IMR-90 (cell line): ENCODE measurements around the gene PI16. TPM values are rescaled to one million over a fixed set of nuclear protein-coding genes. Genes with fewer than 3 reads are reported as not detected.
A peak's percentile ranks its signal among the peaks of the same experiment; 100 is the strongest.

Source experiments
- ATAC-seq: fragments of 200-7000 bp; cut with Tn5 transposase; 2 replicates; pipeline ENCODE4 v1.9.1; 2020; ENCODE audit warnings: low read depth, mild to moderate bottlenecking, moderate library complexity
- BruUV-seq: library from RNA; stranded (reverse); fragments of 400-500 nt; replicated peaks from 2 replicates; lab custom pipeline; 2021; lab: Mats Ljungman, UMichigan
- CTCF ChIA-PET: fragments of 300-600 bp; formaldehyde crosslinking; extraction: SDS; loops from one replicate; lab custom pipeline; 2021; ENCODE audit warnings: antibody characterized with exemption; lab: Yijun Ruan, JAX
- POLR2A ChIA-PET: fragments of 300-600 bp; sonication (Branson Sonifier 250); formaldehyde crosslinking; loops from one replicate; lab custom pipeline; 2022; ENCODE audit warnings: antibody characterized with exemption; ENCODE audit not compliant: unreplicated experiment; lab: Charles Lee
- DNase-seq: peaks from one replicate; pipeline ENCODE4 v3.0.0; 2013
- H2AFZ ChIP-seq: replicated peaks from 2 replicates; pipeline ENCODE3; 2013; ENCODE audit warnings: low read length, mild to moderate bottlenecking; ENCODE audit not compliant: poor library complexity
- H2AK5ac ChIP-seq: 2 replicates; pipeline ENCODE4 v1.6.1; 2013; ENCODE audit warnings: low read depth, low read length, inconsistent platforms
- H2AK9ac ChIP-seq: replicated peaks from 2 replicates; pipeline ENCODE3; 2013; ENCODE audit warnings: mild to moderate bottlenecking, low read depth, low read length, moderate library complexity; ENCODE audit not compliant: poor library complexity
- H2BK120ac ChIP-seq: 2 replicates; pipeline ENCODE4 v1.6.1; 2013; ENCODE audit warnings: low read depth, low read length, inconsistent platforms
- H2BK15ac ChIP-seq: 3 replicates; pipeline ENCODE4 v1.6.1; 2013; ENCODE audit warnings: low read depth, low read length, inconsistent platforms
- H2BK20ac ChIP-seq: 2 replicates; pipeline ENCODE4 v1.6.1; 2013; ENCODE audit warnings: low read depth, mild to moderate bottlenecking, inconsistent platforms, low read length, moderate library complexity
- H2BK5ac ChIP-seq: 2 replicates; pipeline ENCODE4 v1.6.1; 2013; ENCODE audit warnings: mild to moderate bottlenecking, low read depth, low read length, inconsistent platforms; ENCODE audit not compliant: poor library complexity, severe bottlenecking
- H3K14ac ChIP-seq: replicated peaks from 2 replicates; pipeline ENCODE4 v1.6.1; 2013; ENCODE audit warnings: low read depth, low read length, inconsistent platforms
- H3K18ac ChIP-seq: 2 replicates; pipeline ENCODE4 v1.6.1; 2013; ENCODE audit warnings: low read depth, low read length, control low read depth
- H3K23ac ChIP-seq: 2 replicates; pipeline ENCODE4 v1.6.1; 2013; ENCODE audit warnings: low read depth, low read length, inconsistent platforms
- H3K27ac ChIP-seq: 2 replicates; pipeline ENCODE4 v1.5.1; 2013; ENCODE audit warnings: mild to moderate bottlenecking, control low read depth, low read length; ENCODE audit not compliant: insufficient read depth
- H3K27me3 ChIP-seq: 2 replicates; pipeline ENCODE4 v1.6.1; 2013; ENCODE audit warnings: low read length; ENCODE audit not compliant: control insufficient read depth, insufficient read depth
- H3K36me3 ChIP-seq: 2 replicates; pipeline ENCODE4 v1.6.1; 2013; ENCODE audit warnings: low read length, mixed read lengths; ENCODE audit not compliant: control insufficient read depth, insufficient read depth
- H3K4ac ChIP-seq: 2 replicates; pipeline ENCODE4 v1.6.1; 2013; ENCODE audit warnings: low read depth, low read length, inconsistent platforms
- H3K4me1 ChIP-seq: 2 replicates; pipeline ENCODE4 v1.6.1; 2013; ENCODE audit warnings: low read length, mixed read lengths; ENCODE audit not compliant: control insufficient read depth, insufficient read depth
- H3K4me2 ChIP-seq: 2 replicates; pipeline ENCODE4 v1.6.1; 2013; ENCODE audit warnings: low read depth, mild to moderate bottlenecking, control low read depth, low read length, moderate library complexity
- H3K4me3 ChIP-seq: 2 replicates; pipeline ENCODE4 v1.5.1; 2013; ENCODE audit warnings: low read depth, mild to moderate bottlenecking, control low read depth, low read length, moderate library complexity; ENCODE audit not compliant: insufficient read depth
- H3K56ac ChIP-seq: 2 replicates; pipeline ENCODE4 v1.6.1; 2013; ENCODE audit warnings: low read length, inconsistent platforms; ENCODE audit not compliant: insufficient read depth; ENCODE audit errors: extremely low read depth
- H3K79me1 ChIP-seq, 2 experiments: 2 replicates each; pipeline ENCODE4 v1.6.1; 2013; ENCODE audit warnings: low read length in 2 of 2, inconsistent platforms in 1 of 2, low read depth in 1 of 2
- H3K9ac ChIP-seq: 2 replicates; pipeline ENCODE4 v1.6.1; 2013; ENCODE audit warnings: low read depth, low read length, control low read depth
- H3K9me1 ChIP-seq: 2 replicates; pipeline ENCODE4 v1.6.1; 2013; ENCODE audit warnings: low read length, inconsistent platforms; ENCODE audit not compliant: insufficient read depth
- H3K9me3 ChIP-seq: 2 replicates; pipeline ENCODE4 v1.6.1; 2013; ENCODE audit warnings: low read length; ENCODE audit not compliant: control insufficient read depth, insufficient read depth
- H4K20me1 ChIP-seq: 2 replicates; pipeline ENCODE4 v1.6.1; 2013; ENCODE audit warnings: low read length, inconsistent platforms; ENCODE audit not compliant: insufficient read depth
- H4K5ac ChIP-seq: 2 replicates; pipeline ENCODE4 v1.6.1; 2013; ENCODE audit warnings: mild to moderate bottlenecking, low read depth, low read length, control low read depth
- H4K8ac ChIP-seq, 2 experiments: 2 replicates each; pipeline ENCODE4 v1.6.1; 2013; ENCODE audit warnings: low read depth in 2 of 2, low read length in 2 of 2, control low read depth in 1 of 2, inconsistent platforms in 1 of 2
- H4K91ac ChIP-seq: 2 replicates; pipeline ENCODE4 v1.6.1; 2013; ENCODE audit warnings: low read depth, low read length, inconsistent platforms; ENCODE audit not compliant: insufficient read depth
- CEBPB ChIP-seq: IDR thresholded peaks from 2 replicates; pipeline ENCODE4 v1.6.1; 2012; ENCODE audit warnings: low read depth, low read length, improper control_type of control experiment
- CHD1 ChIP-seq: IDR thresholded peaks from 2 replicates; pipeline ENCODE4 v1.6.1; 2012; ENCODE audit warnings: low read depth, low read length, improper control_type of control experiment
- CTCF ChIP-seq: conservative IDR thresholded peaks from 2 replicates; pipeline ENCODE4 v1.5.1; 2012; ENCODE audit warnings: mild to moderate bottlenecking, low read depth, low read length, improper control_type of control experiment
- MXI1 ChIP-seq: IDR thresholded peaks from 2 replicates; pipeline ENCODE4 v1.6.1; 2012; ENCODE audit warnings: low read depth, mild to moderate bottlenecking, low read length, moderate library complexity, borderline replicate concordance
- POLR2A ChIP-seq: IDR thresholded peaks from 2 replicates; pipeline ENCODE4 v1.6.1; 2012; ENCODE audit warnings: mild to moderate bottlenecking, low read depth, low read length
- RFX5 ChIP-seq: IDR thresholded peaks from 2 replicates; pipeline ENCODE4 v1.8.0; 2012; ENCODE audit warnings: low read depth, mild to moderate bottlenecking, low read length, moderate library complexity
- USF2 ChIP-seq: fragments of 150-350 bp; IDR thresholded peaks from 2 replicates; pipeline ENCODE4 v1.6.1; 2017; ENCODE audit warnings: mild to moderate bottlenecking, antibody characterized with exemption, low read length, low read depth
- WGBS, 2 experiments: methylation state at CpG; one replicate each; pipeline versions ENCODE4 v1.1.5 to v1.1.7; 2013; ENCODE audit warnings: missing lambda C conversion rate in 2 of 2; ENCODE audit not compliant: insufficient read length in 1 of 2; ENCODE audit errors: extremely low coverage in 2 of 2; 5-methylcytosine and 5-hydroxymethylcytosine counted together
- dilution Hi-C: fragments of 300-500 bp; cut with HindIII; formaldehyde crosslinking; loops from one replicate; pipeline ENCODE4 v1.14.3; 2018; ENCODE audit warnings: low sequenced_read_pairs; ENCODE audit not compliant: unreplicated experiment
- in situ Hi-C: fragments of 300-500 bp; cut with MboI; formaldehyde crosslinking; loops from 3 replicates; pipeline ENCODE4 v1.14.3; 2019; ENCODE audit warnings: low sequenced_read_pairs, inconsistent platforms, mixed read lengths
- intact Hi-C: fragments of 100-400 bp; cut with micrococcal nuclease; formaldehyde crosslinking; loops from 2 replicates; pipeline ENCODE4 v1.10.0; 2022
- polyA plus RNA-seq, 3 experiments: library from polyadenylated mRNA; depleted of rRNA; stranded (reverse); fragments of >200 nt; gene quantifications; 2 replicates each; pipeline ENCODE4 v1.2.3, GENCODE V29; 2012; ENCODE audit warnings: low replicate concordance in 1 of 3
- total RNA-seq: library from RNA; depleted of rRNA; stranded (reverse); fragments of >200 nt; gene quantifications from 2 replicates; pipeline ENCODE4 v1.2.3, GENCODE V29; 2012

Gene PI16
- total and polyA plus RNA-seq, 2 of the 4 experiments (the other 2 are of a cell fraction), result 0.21 TPM; not detected in 1

GRCh38 chr6:36961441-36962435 is 7.2 kb downstream of the PI16 start:
- no peak overlapping the region for H3K56ac ChIP-seq
- WGBS, 2 experiments, result 55% methylated on average over 26 of the region's 40 CpGs; no CpG with 5 or more reads in 1 of the 2 experiments
- DNase-seq (no peak), ATAC-seq (no peak)
- H2BK20ac ChIP-seq, result peak overlapping the region; percentile 50; the same call in 1 of the 2 replicates
- H4K5ac ChIP-seq, result no peak overlapping the region
- H3K36me3 ChIP-seq, result peaks cover 3% of the 10 kb centered on the region; the same call in 1 of the 2 replicates
- no peak overlapping the region for H4K8ac ChIP-seq
- H3K27ac ChIP-seq, result no peak overlapping the region
- H3K9ac ChIP-seq, result no peak overlapping the region
- H3K9me3 ChIP-seq, result no peaks in the 10 kb centered on the region
- peak overlapping the region; percentile 54 for H2AFZ ChIP-seq
- no peaks in the 10 kb centered on the region; the same call in 1 of the 2 replicates for H3K9me1 ChIP-seq
- peaks cover 4% of the 10 kb centered on the region; the same call in 1 of the 2 replicates for H4K20me1 ChIP-seq
- H3K4me3 ChIP-seq, result no peak overlapping the region
- H3K79me1 ChIP-seq, result no peaks in the 10 kb centered on the region
- in situ Hi-C loops, result no loop called here
- H4K91ac ChIP-seq, result no peak overlapping the region; the same call in 1 of the 2 replicates
- no peak overlapping the region for H3K18ac ChIP-seq
- intact Hi-C loops, result no loop called here
- peaks cover 4% of the 10 kb centered on the region for H3K4me1 ChIP-seq
- TF ChIP-seq USF2 (no peak), POLR2A (no peak), CHD1 (no peak), CEBPB (no peak), CTCF (no peak), RFX5 (no peak), MXI1 (no peak)
- no peak overlapping the region for H3K23ac ChIP-seq
- dilution Hi-C loops, result no loop called here
- no TSS peak for BruUV-seq
- no peak overlapping the region for H2BK5ac ChIP-seq
- H2BK120ac ChIP-seq, result 0 out of 2 replicates have a peak overlapping the region, but pooled peaks have one; percentile 26
- peak overlapping the region; percentile 44; the same call in 1 of the 2 replicates for H2AK5ac ChIP-seq
- H3K4ac ChIP-seq, result no peak overlapping the region
- POLR2A ChIA-PET, result no interaction called here
- no peak overlapping the region for H3K4me2 ChIP-seq
- H2AK9ac ChIP-seq, result peak overlapping the region; percentile 30
- no peak overlapping the region; the same call in 2 of the 3 replicates for H2BK15ac ChIP-seq
- CTCF ChIA-PET, result no interaction called here
- no peak overlapping the region for H3K14ac ChIP-seq
- H3K27me3 ChIP-seq, result peaks cover 3% of the 10 kb centered on the region; the same call in 1 of the 2 replicates
